HL-60 (cell line): ENCODE data around the gene AKAP6.

Source experiments
- CTCF ChIP-seq: IDR thresholded peaks from one replicate; pipeline ENCODE4 v1.5.1; 2011; ENCODE audit warnings: low read length, control low read depth, inconsistent platforms; ENCODE audit not compliant: insufficient read depth
- GABPA ChIP-seq: IDR thresholded peaks from 2 replicates; pipeline ENCODE4 v1.6.1; 2012; ENCODE audit warnings: low read depth
- TF ChIP-seq, protein P1 (sequence below): IDR thresholded peaks from 2 replicates; pipeline ENCODE4 v1.6.1; 2012; ENCODE audit warnings: low read depth; ENCODE audit not compliant: insufficient replicate concordance

DNA sequence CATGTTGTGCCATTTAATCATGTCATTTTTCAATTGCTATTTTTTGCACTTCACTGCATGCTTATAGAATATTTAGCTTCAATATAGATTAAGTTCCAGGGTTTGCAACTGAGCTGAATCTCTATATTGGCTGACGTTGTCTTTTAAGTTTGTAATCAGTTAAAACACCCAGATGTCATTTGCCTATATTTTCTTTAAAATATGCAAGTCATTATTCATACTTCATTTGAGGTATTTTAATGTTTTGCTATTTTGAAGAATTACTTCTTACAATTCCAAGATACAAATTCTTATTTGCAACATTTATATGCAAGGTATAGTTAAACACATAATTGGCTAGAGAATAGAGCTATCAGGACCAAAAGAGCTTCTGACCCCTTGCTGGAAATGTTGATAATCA, 434.6 kb downstream of the AKAP6 start:
- no peak for TF ChIP-seq CTCF
- TF ChIP-seq, protein P1, sequence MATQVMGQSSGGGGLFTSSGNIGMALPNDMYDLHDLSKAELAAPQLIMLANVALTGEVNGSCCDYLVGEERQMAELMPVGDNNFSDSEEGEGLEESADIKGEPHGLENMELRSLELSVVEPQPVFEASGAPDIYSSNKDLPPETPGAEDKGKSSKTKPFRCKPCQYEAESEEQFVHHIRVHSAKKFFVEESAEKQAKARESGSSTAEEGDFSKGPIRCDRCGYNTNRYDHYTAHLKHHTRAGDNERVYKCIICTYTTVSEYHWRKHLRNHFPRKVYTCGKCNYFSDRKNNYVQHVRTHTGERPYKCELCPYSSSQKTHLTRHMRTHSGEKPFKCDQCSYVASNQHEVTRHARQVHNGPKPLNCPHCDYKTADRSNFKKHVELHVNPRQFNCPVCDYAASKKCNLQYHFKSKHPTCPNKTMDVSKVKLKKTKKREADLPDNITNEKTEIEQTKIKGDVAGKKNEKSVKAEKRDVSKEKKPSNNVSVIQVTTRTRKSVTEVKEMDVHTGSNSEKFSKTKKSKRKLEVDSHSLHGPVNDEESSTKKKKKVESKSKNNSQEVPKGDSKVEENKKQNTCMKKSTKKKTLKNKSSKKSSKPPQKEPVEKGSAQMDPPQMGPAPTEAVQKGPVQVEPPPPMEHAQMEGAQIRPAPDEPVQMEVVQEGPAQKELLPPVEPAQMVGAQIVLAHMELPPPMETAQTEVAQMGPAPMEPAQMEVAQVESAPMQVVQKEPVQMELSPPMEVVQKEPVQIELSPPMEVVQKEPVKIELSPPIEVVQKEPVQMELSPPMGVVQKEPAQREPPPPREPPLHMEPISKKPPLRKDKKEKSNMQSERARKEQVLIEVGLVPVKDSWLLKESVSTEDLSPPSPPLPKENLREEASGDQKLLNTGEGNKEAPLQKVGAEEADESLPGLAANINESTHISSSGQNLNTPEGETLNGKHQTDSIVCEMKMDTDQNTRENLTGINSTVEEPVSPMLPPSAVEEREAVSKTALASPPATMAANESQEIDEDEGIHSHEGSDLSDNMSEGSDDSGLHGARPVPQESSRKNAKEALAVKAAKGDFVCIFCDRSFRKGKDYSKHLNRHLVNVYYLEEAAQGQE, result no peak
- no peak for TF ChIP-seq GABPA
